NOMO-1 (cell line): ENCODE measurements around the gene LARP4B.
"Not testable (repeated sequence)": the region's sequence is repeated elsewhere in the genome, so short reads cannot be mapped to it uniquely, and the experiment has no call there.

Experiments
- DNase-seq, 2 experiments: peaks; one replicate each; lab custom pipeline; 2025; ENCODE audit not compliant: unreplicated experiment in 2 of 2; lab: John Stamatoyannopoulos, UW

LARP4B gene

DNA sequence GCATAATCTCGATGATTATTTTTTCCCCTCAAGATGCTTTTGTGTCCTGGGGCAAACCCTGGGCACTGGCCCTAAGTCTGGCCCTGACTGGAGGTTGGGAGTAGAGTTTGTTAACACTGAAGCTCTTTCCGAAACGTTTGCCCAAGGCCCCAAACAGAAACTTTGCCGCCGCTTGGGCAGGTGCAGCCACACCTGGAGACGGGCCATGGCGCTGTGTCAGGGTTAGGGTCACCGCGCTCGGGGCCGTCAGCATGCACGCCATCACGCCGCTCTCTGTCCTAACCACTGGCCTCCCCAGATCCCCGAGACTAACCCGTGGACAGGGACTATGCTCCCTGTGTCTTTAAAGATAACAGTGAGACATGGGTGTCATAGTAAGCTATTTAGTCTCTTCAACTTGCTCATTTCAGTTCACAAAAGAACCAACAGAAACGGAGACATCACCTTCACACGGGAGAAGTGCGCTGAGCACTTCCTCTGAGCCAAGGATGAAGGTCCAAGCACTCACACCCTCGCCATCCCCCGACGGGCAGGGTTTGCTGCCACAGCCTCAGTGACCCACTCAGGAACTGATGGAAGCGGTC, 156.8 kb downstream of the LARP4B start:
- no peak for DNase-seq

DNA sequence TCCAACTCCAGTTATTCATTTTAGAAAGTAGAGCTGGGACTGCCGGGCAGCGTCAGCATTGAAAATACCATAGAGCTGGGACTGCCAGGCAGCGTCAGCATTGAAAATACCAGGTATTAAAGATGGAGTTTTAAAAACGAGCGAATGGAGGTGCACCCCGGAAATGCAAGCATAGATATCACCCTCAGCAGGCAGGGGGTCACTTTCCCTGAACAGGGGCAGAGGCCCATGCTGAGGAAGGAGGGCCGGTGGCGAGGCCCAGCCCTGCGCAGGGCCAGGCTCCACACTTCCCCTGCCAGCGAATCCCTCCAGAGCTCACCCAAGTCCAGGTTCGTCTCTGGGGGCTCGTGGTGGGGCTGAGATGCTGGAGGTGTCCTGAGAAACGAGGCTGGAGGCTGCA, 157.3 kb downstream of the LARP4B start:
- no peak for DNase-seq

DNA sequence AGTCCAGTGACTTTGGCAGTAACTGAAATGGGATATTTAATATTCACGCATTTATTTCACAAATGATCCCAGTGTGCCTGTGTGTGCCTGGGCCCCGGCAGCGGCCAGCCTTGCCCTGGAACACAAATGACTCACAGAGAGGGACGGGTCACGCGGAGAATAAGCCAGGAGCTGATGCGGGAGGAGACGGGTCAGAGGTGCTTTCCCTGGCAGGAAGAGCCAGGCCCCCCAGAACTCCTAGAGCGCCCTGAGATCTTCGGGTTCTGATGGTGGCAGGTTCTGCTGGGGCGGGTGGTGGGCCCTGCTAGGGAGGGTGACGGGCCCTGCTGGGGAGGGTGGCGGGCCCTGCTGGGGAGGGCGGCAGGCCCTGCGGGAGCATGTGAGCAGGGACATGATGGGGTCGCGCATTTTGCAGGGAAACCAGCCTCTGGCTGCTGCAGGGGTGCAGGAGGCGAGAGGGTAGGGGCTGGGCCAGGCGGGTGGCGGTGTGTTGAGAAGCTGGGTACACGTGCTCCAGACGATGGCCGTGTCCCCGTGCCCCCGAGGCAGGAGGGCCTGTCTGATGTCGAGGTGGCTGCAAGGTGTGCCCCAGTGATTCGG, 157.8 kb downstream of the LARP4B start:
- no peak for DNase-seq

DNA sequence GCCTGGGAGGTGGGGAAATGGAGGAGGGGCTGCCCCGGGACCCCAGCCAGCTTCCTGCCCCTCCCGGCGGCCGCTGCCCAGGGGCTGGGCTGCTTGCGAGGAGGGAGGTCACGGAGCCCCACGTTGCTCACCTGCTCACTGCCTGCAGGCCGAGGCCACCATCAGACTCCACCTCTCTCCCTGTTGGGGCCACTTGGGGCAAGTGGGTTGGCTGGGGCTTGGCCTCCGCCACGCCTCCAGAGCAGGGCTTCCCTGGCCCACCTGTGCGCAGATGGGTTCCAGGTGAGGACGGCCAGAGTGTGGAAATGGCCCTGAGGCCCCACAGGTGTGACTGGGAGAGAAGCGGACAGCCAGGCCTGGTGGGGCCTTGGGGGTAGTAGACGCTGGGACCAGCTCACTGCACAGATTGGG, 159.3 kb downstream of the LARP4B start:
- no peak for DNase-seq

DNA sequence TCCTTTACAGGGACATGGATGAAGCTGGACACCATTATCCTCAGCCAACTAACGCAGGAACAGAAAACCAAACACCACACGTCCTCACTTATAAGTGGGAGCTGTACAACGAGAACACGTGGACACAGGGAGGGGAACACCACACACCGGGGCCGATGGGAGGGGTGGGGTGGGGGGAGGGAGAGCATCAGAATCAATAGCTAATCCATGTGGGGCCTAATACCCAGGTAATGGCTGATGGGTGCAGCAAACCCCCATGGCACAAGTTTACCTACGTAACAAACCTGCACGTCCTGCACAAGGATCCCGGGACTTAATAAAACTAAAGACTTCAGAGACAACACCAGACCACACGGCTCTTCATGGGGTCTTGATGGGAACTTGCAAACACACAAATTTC, 159.9 kb downstream of the LARP4B start:
- no peak for DNase-seq

DNA sequence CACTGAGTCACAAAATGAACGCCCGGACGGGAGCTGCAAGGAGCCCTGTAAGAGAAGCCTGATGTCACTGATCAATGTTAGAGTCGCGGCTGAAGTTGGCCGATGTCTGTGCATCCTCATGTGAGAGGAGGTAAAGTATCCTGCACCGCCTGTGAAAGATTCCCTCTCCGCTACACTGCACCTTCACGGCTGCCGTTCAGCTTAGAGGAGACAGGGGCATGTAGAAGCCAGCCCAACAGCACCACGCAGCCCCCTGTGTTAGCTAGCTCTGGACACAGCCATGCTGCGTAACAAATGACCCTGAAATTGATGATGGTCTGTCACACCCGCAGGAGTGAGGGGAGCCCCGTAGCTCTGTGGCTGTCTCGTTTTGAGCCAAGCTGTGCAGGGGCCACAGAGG, 160.5 kb downstream of the LARP4B start:
- no peak for DNase-seq

DNA sequence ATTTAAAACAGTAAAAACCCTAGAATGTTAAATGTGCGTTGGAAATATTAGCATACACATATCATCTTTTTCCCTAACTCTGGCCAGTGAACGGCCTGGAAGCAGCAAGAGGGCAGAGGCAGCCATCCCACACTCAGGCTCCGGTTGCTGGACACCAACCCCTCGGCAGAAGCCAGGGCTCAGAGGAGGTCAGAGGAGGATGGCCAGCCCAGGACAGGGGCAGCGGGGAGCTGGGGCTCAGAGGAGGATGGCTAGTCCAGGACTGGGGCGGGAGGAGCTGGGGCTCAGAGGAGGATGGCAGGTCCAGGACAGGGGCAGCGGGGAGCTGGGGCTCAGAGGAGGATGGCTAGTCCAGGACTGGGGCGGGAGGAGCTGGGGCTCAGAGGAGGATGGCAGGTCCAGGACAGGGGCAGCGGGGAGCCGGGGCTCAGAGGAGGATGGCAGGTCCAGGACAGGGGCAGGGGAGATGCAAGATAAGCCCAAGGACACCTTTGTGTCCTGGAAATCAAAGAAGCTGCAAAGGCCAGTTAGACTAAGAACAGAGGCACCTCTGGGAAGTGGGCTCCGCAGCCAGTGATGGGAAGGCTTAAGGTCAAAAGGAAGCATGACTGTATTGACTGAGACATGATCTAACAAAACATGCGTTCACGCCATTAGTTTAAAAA, 161.3 kb downstream of the LARP4B start:
- DNase-seq: not testable (repeated sequence)

DNA sequence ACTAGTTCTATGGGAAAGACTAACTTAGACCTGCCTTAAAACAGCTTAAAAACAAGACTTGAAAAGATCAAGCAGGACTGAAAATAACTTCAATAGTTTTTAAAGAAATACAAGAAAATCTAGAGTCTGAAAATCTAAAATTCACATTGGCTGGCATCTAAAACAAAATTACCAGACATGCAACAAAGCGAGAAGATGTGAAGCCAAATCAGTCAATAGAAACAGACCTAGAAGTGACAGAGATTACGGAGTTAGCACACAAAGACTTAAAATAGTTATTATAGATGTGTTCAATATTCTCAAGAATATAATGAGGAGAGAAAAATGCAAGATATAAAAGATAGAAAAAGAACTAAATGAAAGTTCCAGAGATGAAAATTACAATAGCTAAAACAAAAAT, 163.7 kb downstream of the LARP4B start:
- DNase-seq: no peak

DNA sequence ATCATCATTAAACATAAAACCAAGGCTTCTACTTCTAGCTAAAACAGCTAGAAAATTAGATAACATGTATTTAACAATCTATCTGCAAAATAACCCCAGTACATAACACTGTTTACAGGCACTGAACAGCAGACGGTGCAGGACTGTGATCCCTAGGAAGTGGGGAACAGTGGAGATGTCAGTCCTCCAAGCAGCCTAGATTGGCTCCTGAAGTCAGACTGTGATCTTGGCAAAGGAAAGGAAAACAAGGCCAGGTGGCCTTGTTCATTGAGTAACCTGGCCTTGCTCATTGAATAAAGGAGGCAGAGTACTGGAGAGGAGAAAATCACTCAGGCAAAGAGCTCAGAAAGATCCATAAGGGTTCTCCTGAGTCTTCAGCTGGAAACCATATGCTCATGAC, 164.3 kb downstream of the LARP4B start:
- DNase-seq: no peak

DNA sequence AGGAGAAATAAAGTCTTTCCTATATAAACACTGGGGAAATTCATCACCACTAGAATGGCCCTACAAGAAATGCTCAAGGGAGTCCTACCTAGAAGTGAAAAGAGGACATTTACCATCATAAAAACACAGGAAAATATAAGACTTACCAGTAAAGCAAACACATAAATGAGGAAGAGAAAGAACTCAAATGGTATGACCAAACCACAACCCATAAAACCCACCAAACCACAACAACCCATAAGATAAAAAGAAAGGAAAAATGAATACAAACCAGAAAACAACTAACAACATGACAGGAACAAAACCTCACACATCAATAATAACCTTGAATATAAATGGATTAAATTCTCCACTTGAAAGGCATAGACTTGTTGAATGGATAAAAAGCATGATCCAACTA, 170.1 kb downstream of the LARP4B start:
- DNase-seq: peak; percentile 12 to 34

DNA sequence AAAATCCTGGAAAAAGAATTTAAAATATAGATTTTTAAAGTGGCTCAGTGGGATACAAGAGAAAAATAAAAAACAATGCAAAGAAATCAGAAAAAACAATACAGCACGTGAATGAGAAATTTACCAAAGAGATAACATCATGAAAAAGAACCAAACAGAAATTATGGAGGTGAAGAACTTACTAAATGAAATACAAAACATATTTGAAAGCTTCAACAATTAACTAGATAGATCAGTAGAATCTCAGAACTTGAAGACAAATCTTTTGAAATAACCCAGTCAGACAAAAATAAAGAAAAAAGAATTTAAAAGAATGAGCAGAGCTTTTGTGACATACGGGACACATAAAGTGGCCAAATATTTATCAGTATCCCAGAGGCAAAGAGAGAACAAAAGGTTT, 170.9 kb downstream of the LARP4B start:
- DNase-seq: no peak

DNA sequence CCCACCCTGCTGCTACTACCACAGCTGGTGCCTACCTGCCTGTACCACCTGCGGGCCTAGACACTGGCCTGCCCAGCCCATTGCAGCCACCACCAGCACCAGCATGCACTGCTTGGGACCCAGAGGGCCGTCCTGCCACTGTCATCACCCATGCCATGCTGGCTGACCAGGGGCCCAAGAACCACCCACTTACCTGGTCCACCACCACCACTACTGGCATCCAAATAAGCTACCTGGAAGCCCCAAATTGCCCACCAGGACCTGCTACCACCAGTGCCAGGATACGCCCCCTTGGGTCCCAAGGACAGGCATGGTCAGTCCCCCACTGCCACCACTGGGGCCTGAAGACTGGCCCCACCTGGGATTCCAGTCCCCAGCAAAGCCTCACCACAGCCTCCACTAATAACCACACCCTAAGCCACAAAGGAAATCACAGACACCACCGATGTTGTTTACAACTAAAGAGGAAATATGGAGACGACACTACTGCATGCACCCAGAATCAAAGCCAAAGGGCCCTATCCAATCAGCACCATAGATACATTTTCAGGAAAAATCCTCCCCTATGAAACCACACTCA, 171.5 kb downstream of the LARP4B start:
- no peak for DNase-seq
